Thyroid gland (tissue), 4 donors: Measurements from ENCODE around the gene TMEM196.

Source experiments
- CTCF ChIP-seq, 6 experiments: fragments of 200-600 bp in 3 of 6; fragments of 450-650 bp in 3 of 6; sonication (generic) in 3 of 6; IDR thresholded peaks; one replicate each; pipeline ENCODE4 v1.5.1; 2016 to 2019; ENCODE audit warnings: antibody characterized with exemption in 6 of 6, mild to moderate bottlenecking in 2 of 6, inconsistent platforms in 1 of 6, moderate library complexity in 1 of 6
- POLR2A ChIP-seq, 2 donors: fragments of 450-650 bp; IDR thresholded peaks; one replicate each; pipeline ENCODE4 v1.6.1; 2017; ENCODE audit warnings: antibody characterized with exemption in 2 of 2, mild to moderate bottlenecking in 2 of 2, moderate library complexity in 1 of 2

GRCh38 chr7:19772306-19772705 lies 1.1 kb downstream of the TMEM196 start:
- TF ChIP-seq CTCF (IDR thresholded peaks at IDR 0.05) (no peak), POLR2A (IDR thresholded peaks at IDR 0.05) (no peak)
